Measurements from ENCODE around the gene AGAP1.

DNA sequence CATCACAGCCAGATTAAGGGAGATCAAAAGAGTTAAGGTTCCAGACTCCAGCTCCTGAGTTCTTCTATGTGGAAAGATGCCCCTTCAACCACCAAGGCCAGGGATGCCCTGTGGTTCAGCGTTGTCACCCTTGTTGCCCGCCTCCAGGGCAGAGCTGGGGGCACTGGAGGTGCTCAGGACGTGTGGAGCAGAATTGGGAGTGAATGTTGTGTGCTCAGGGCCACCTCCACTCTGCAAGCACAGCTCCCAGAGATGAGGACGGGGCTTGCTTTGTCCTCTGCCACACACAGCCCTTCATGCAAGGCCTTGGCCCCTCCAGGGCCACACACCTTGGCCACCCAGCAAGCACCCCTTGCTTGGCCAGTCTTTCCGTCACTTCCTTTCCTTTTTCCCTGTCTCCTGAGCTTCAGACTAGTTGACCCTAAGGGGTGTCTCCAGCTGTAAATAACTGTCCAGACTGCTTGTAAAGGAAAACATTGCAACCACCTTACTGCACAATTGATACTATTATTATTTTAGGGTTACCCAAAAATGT is 103.3 kb downstream of the AGAP1 start:
- TF ChIP-seq POLR2AphosphoS5 (IDR thresholded peaks at IDR 0.05; ENCODE audit: low read depth, low read length) (no peak), TAF1 (IDR thresholded peaks at IDR 0.05; ENCODE audit: borderline replicate concordance, insufficient read depth, low read length) (no peak), SIN3A (IDR thresholded peaks at IDR 0.05; ENCODE audit: borderline replicate concordance, insufficient read depth, low read length) (no peak), FOXP2 (optimal IDR thresholded peaks at IDR 0.05; ENCODE audit: borderline replicate concordance, extremely low read depth, extremely low read length, insufficient read depth) (no peak)
- TF ChIP-seq, protein P1, sequence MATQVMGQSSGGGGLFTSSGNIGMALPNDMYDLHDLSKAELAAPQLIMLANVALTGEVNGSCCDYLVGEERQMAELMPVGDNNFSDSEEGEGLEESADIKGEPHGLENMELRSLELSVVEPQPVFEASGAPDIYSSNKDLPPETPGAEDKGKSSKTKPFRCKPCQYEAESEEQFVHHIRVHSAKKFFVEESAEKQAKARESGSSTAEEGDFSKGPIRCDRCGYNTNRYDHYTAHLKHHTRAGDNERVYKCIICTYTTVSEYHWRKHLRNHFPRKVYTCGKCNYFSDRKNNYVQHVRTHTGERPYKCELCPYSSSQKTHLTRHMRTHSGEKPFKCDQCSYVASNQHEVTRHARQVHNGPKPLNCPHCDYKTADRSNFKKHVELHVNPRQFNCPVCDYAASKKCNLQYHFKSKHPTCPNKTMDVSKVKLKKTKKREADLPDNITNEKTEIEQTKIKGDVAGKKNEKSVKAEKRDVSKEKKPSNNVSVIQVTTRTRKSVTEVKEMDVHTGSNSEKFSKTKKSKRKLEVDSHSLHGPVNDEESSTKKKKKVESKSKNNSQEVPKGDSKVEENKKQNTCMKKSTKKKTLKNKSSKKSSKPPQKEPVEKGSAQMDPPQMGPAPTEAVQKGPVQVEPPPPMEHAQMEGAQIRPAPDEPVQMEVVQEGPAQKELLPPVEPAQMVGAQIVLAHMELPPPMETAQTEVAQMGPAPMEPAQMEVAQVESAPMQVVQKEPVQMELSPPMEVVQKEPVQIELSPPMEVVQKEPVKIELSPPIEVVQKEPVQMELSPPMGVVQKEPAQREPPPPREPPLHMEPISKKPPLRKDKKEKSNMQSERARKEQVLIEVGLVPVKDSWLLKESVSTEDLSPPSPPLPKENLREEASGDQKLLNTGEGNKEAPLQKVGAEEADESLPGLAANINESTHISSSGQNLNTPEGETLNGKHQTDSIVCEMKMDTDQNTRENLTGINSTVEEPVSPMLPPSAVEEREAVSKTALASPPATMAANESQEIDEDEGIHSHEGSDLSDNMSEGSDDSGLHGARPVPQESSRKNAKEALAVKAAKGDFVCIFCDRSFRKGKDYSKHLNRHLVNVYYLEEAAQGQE (IDR thresholded peaks at IDR 0.05; ENCODE audit: insufficient read depth in 1 of 2, low read depth in 2 of 2, low read length in 2 of 2) = no peak
